ENCODE measurements around the gene TF. TPM values are rescaled to one million over a fixed set of nuclear protein-coding genes. Genes with fewer than 3 reads are reported as not detected.

TF gene
- polyA plus RNA-seq, 3 donors, result 0.73 TPM; not detected in 2

- Histone ChIP-seq H3K79me2 (ENCODE audit: insufficient read depth, low read length) (no peaks in the 10 kb centered on the region), H3K4me2 (replicated peaks; ENCODE audit: extremely low read depth, low read length, poor library complexity, severe bottlenecking) (no peak overlapping the region), H3K27me3 (ENCODE audit: control insufficient read depth in 2 of 2, insufficient read depth in 2 of 2, low read length in 2 of 2) (no peaks in the 10 kb centered on the region), H3K9ac (ENCODE audit: insufficient read depth, low read length, poor library complexity, severe bottlenecking) (no peak overlapping the region), H4K20me1 (ENCODE audit: insufficient read depth, low read length) (no peaks in the 10 kb centered on the region), H3K27ac (ENCODE audit: low read depth in 1 of 2, low read length in 2 of 2) (no peak overlapping the region), H3K4me1 (ENCODE audit: control insufficient read depth in 1 of 2, insufficient read depth in 2 of 2, low read length in 2 of 2) (no peaks in the 10 kb centered on the region), H2AFZ (ENCODE audit: insufficient read depth, low read depth, low read length, poor library complexity, severe bottlenecking) (no peak overlapping the region), H3K4me3 (replicated peaks in 1 of 3; ENCODE audit: low read depth in 2 of 3, low read length in 3 of 3) (no peak overlapping the region), H3K9me3 (replicated peaks in 1 of 2; ENCODE audit: control insufficient read depth in 1 of 2, insufficient read depth in 1 of 2, low read length in 2 of 2) (no peaks in the 10 kb centered on the region), H3K36me3 (replicated peaks in 1 of 2; ENCODE audit: control insufficient read depth in 1 of 2, insufficient read depth in 2 of 2, low read length in 2 of 2) (peaks cover 37 to 55% of the 10 kb centered on the region in 2 donors)
- H3K4me1 Mint-ChIP-seq, result no peaks in the 10 kb centered on the region
- no peak overlapping the region for H3K27ac Mint-ChIP-seq
- H3K4me3 Mint-ChIP-seq, result no peak overlapping the region
- no peaks in the 10 kb centered on the region for H3K9me3 Mint-ChIP-seq
- peaks cover 0 to 5% (median 1%) of the 10 kb centered on the region in 3 donors for H3K27me3 Mint-ChIP-seq (ENCODE audit: low read depth in 3 of 3)
- 100% methylated on average over 3 of the region's 8 CpGs for WGBS (ENCODE audit: insufficient coverage)
- intact Hi-C loops (cut with micrococcal nuclease), result no loop called here
- TF ChIP-seq, protein P1, sequence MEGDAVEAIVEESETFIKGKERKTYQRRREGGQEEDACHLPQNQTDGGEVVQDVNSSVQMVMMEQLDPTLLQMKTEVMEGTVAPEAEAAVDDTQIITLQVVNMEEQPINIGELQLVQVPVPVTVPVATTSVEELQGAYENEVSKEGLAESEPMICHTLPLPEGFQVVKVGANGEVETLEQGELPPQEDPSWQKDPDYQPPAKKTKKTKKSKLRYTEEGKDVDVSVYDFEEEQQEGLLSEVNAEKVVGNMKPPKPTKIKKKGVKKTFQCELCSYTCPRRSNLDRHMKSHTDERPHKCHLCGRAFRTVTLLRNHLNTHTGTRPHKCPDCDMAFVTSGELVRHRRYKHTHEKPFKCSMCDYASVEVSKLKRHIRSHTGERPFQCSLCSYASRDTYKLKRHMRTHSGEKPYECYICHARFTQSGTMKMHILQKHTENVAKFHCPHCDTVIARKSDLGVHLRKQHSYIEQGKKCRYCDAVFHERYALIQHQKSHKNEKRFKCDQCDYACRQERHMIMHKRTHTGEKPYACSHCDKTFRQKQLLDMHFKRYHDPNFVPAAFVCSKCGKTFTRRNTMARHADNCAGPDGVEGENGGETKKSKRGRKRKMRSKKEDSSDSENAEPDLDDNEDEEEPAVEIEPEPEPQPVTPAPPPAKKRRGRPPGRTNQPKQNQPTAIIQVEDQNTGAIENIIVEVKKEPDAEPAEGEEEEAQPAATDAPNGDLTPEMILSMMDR (IDR thresholded peaks at IDR 0.05), result no peak
- H3K36me3 Mint-ChIP-seq, result peaks cover 43 to 47% of the 10 kb centered on the region in 2 donors
- no peak for DNase-seq
These were observed 78.8 kb downstream of the TF start for GRCh38 chr3:133824961-133825485.

- H3K4me1 ChIP-seq (ENCODE audit: control insufficient read depth in 1 of 2, insufficient read depth in 2 of 2, low read length in 2 of 2), result no peaks in the 10 kb centered on the region
- H3K9me3 Mint-ChIP-seq, result no peaks in the 10 kb centered on the region
- WGBS (ENCODE audit: insufficient coverage), result no CpG with 5 or more reads among the region's 12 CpGs
- H3K4me1 Mint-ChIP-seq, result no peaks in the 10 kb centered on the region
- no peak overlapping the region for H3K27ac Mint-ChIP-seq
- no peak overlapping the region for H3K4me3 ChIP-seq (replicated peaks in 1 of 3; ENCODE audit: low read depth in 2 of 3, low read length in 3 of 3)
- no peaks in the 10 kb centered on the region for H3K27me3 ChIP-seq (ENCODE audit: control insufficient read depth in 2 of 2, insufficient read depth in 2 of 2, low read length in 2 of 2)
- peaks cover 0 to 11% (median 1%) of the 10 kb centered on the region in 3 donors for H3K27me3 Mint-ChIP-seq (ENCODE audit: low read depth in 3 of 3)
- intact Hi-C loops (cut with micrococcal nuclease), result no loop called here
- peaks cover 25 to 44% of the 10 kb centered on the region in 2 donors for H3K36me3 ChIP-seq (replicated peaks in 1 of 2; ENCODE audit: control insufficient read depth in 1 of 2, insufficient read depth in 2 of 2, low read length in 2 of 2)
- H3K36me3 Mint-ChIP-seq, result peaks cover 32 to 36% of the 10 kb centered on the region in 2 donors
- no peaks in the 10 kb centered on the region for H4K20me1 ChIP-seq (ENCODE audit: insufficient read depth, low read length)
- no peak overlapping the region for H3K9ac ChIP-seq (ENCODE audit: insufficient read depth, low read length, poor library complexity, severe bottlenecking)
- H2AFZ ChIP-seq (ENCODE audit: insufficient read depth, low read depth, low read length, poor library complexity, severe bottlenecking), result no peak overlapping the region
- H3K79me2 ChIP-seq (ENCODE audit: insufficient read depth, low read length), result no peaks in the 10 kb centered on the region
- TF ChIP-seq, protein P1 (IDR thresholded peaks at IDR 0.05), result no peak
- H3K27ac ChIP-seq (ENCODE audit: low read depth in 1 of 2, low read length in 2 of 2), result no peak overlapping the region
- H3K9me3 ChIP-seq (replicated peaks in 1 of 2; ENCODE audit: control insufficient read depth in 1 of 2, insufficient read depth in 1 of 2, low read length in 2 of 2), result no peaks in the 10 kb centered on the region
- DNase-seq, result no peak
- no peak overlapping the region for H3K4me3 Mint-ChIP-seq
- H3K4me2 ChIP-seq (replicated peaks; ENCODE audit: extremely low read depth, low read length, poor library complexity, severe bottlenecking), result no peak overlapping the region
These were observed 80.0 kb downstream of the TF start for GRCh38 chr3:133825969-133826727.

Data from CD14-positive monocyte (primary cell).